Measurements from ENCODE around the gene USP20.

- TF ChIP-seq CTCF (IDR thresholded peaks at IDR 0.05 in 2 of 3, conservative IDR thresholded peaks at IDR 0.05 in 1 of 3; ENCODE audit: borderline replicate concordance in 1 of 3, insufficient read depth in 1 of 3, low read depth in 2 of 3, low read length in 2 of 3) (no peak), POLR2A (IDR thresholded peaks at IDR 0.05; ENCODE audit: borderline replicate concordance, extremely low read depth, insufficient read depth, insufficient read length) (no peak), SP1 (IDR thresholded peaks at IDR 0.05; ENCODE audit: low read depth) (no peak), EZH2 (IDR thresholded peaks at IDR 0.05) (no peak), REST (IDR thresholded peaks at IDR 0.05; ENCODE audit: low read depth) (no peak), ELF1 (IDR thresholded peaks at IDR 0.05; ENCODE audit: borderline replicate concordance, low read depth) (no peak), EGR1 (IDR thresholded peaks at IDR 0.05; ENCODE audit: low read depth) (no peak), MAX (IDR thresholded peaks at IDR 0.05) (no peak)
Observed at GRCh38 chr9:129876815-129877214, 41.6 kb downstream of the USP20 start.

Data from HCT116 (cell line).